ENCODE results near the gene PSMD3.
"Not testable (repeated sequence)": the region's sequence is repeated elsewhere in the genome, so short reads cannot be mapped to it uniquely, and the experiment has no call there.

The PSMD3 gene

GRCh38 chr17:39980351-39981206 is at the start of gene PSMD3:
TSS of gene PSMD3 (plus strand) at chr17:39980807. CDS start at chr17:39980971, 164 bp downstream.
- DNase-seq (ENCODE audit: low read depth in 3 of 3): peak; percentile 95 to 97 (median 97)

- DNase-seq (ENCODE audit: low read depth in 3 of 3): no peak
Measured at GRCh38 chr17:39933912-39934311, 46.7 kb upstream of the PSMD3 start.

GRCh38 chr17:39934324-39934723 is 46.3 kb upstream of the PSMD3 start:
- DNase-seq (ENCODE audit: low read depth in 3 of 3): no peak

- no peak for DNase-seq (ENCODE audit: low read depth in 3 of 3)
Measured at GRCh38 chr17:39935909-39936308, 44.7 kb upstream of the PSMD3 start.

GRCh38 chr17:39937447-39937846 is 43.2 kb upstream of the PSMD3 start:
- DNase-seq (ENCODE audit: low read depth in 3 of 3): no peak

DNA sequence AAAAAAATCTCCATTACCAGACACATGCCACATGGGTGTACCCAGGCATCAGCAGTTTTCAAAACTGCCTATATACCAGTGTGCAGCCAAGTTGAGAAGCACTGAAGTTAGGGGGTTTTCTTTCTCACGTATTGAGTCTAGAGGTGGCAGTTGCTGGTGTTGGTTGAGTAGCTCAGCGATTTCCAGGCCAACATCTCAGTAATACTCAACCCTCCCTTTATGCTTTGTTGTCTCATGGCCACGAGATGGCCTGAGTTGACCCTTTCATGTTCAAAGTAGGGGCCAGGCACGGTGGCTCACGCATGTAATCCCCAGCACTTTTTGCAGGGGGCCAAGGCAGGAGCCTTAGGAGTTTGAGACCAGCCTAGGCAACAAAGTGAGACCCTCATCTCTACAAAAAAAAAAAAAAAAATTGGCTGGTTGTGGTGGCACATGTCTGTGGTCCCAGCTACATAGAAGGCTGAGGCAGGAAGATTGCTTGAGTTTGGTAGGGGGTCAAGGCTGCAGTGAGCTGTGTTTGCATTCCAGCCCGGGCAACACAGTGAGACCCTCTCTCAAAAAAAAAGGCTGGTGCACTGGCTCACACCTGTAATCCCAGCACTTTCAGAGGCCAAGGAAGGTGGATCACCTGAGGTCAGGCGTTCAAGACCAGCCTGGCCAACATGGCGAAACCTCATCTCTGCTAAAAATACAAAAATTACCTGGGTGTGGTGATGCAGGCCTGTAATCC is 42.3 kb upstream of the PSMD3 start:
- DNase-seq (ENCODE audit: low read depth in 3 of 3): no peak

DNA sequence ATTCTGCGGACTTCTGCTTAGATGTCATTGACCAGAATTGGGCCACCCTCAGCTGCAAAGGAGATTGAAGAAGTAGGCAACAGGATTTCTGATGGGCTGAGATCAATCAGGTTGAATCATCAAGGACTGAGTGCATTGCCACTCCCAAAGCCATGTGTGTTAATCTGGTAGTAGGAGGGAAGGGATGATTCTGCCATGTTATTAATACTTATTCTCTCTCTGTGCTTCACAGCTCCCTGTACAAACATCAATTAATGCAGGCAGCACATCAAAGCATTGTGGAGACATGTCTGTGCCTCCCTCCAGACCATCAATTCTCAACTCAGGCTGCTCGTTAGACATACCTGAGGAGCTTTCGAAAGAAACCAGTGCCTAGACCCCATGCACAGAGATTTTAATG is 41.5 kb upstream of the PSMD3 start:
- DNase-seq (ENCODE audit: low read depth in 3 of 3): no peak

DNA sequence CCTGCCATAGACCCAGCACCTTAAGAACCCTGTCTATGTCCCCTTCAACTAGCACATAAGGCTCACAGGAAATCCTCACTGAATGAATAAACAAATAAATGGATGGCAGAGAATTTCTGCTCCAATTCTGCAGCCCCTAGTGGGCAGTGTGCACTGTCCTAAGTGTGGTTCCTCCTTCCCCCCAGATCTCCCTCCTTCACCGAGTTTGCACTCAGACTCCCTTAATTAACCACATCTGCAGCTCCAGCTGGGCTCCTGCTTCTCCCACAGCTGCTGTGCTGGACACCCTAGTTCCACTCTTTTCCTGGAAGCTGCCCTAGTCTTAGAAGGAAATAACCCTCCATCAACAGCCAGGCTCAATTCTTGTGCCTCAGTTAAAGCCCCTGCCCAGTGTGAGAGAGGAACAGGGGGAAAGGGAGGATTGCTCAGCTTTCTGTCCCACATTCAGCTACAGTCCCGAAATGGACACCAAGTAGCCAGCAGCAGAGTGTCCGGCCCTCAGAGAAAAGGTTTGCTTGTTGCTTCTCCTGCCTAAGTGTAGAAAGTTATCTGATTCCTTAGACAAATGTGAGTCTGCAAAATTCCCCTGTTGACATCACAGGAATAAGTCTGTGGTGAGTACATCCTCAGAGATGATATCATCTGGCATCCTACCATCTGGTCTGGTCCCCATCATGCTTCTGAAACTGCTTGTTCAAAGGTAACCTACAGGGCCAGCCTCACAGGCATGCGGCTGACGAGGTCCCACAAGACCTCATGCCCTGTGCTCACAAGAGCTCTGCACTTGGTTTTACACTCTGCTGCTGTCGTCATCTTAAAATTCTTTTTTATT is 40.8 kb upstream of the PSMD3 start:
- peak in 1 of 3 donors; percentile 59 for DNase-seq (ENCODE audit: low read depth in 3 of 3)

DNA sequence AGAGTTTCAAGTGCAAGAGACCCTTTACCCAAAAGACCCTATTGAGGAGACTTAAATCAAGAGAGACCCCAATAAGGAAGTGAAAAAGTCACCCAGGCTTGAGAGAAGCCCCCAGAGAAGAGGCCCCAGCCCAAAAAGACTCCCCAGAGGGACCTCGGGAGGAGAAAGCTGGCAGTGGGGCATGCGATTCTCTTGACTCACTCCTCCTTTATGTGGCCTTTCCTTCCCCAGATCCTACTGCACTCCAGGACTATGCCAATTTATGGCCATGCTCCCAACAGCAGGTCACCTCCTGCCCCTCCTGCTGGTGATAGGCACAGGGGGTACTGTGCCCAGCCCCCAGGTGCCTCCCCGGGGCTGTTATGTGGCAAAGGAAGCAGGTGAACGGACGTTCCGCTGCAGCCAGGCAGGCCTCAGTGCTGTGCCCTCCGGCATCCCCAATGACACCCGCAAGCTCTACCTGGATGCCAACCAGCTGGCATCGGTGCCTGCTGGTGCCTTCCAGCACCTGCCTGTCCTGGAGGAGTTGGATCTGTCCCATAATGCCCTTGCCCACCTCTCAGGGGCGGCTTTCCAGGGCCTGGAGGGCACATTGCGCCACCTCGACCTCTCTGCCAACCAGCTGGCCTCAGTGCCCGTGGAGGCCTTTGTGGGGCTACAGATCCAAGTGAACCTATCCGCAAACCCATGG is 36.8 kb upstream of the PSMD3 start:
- no peak for DNase-seq (ENCODE audit: low read depth in 3 of 3)

GRCh38 chr17:39944393-39944711 is 36.3 kb upstream of the PSMD3 start:
- DNase-seq (ENCODE audit: low read depth in 3 of 3): no peak

GRCh38 chr17:39946551-39947330 is 33.9 kb upstream of the PSMD3 start:
- no peak for DNase-seq (ENCODE audit: low read depth in 3 of 3)

DNA sequence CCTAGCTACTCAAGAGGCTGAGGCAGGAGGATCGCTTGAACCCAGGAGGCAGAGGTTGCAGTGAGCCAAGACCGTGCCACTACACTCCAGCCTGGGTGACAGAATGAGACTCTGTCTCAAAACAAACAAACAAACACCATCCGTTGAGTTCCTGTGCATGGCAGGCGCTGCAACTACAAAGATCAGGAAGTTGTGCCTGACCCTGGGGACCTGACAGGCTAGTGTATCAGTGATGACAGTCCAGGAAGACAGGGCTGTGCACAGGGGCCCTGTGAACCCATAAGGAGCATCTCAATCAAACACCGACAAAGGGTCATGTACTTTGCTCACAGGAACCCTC is 32.1 kb upstream of the PSMD3 start:
- not testable (repeated sequence) for DNase-seq (ENCODE audit: low read depth in 3 of 3)

- no peak for DNase-seq (ENCODE audit: low read depth in 3 of 3)
Measured at GRCh38 chr17:39949028-39949427, 31.6 kb upstream of the PSMD3 start.

DNA sequence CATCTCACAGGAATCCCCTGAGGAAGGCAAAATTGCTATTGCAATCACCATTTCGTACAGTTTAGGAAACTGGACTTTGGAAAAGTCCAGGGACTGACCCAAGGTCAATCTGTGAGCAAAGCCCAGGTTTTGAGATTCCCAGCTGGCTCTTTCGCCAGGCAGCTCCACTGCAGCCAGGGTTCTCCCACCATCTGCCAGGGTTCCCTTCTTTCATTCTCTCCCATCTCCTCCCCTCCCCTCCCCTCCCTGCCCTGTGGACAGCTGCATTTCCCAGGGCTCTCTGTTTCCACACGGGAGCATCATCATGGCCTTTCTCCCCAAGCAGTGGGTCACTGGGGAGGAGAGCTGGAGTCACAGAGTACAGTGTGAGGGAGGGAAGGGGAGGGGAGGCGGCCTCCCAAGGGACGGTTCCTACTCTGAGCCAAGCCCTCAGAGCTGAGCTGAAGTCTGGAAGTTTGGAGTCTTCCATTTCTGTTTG is 29.7 kb upstream of the PSMD3 start:
- DNase-seq (ENCODE audit: low read depth in 3 of 3): no peak

DNA sequence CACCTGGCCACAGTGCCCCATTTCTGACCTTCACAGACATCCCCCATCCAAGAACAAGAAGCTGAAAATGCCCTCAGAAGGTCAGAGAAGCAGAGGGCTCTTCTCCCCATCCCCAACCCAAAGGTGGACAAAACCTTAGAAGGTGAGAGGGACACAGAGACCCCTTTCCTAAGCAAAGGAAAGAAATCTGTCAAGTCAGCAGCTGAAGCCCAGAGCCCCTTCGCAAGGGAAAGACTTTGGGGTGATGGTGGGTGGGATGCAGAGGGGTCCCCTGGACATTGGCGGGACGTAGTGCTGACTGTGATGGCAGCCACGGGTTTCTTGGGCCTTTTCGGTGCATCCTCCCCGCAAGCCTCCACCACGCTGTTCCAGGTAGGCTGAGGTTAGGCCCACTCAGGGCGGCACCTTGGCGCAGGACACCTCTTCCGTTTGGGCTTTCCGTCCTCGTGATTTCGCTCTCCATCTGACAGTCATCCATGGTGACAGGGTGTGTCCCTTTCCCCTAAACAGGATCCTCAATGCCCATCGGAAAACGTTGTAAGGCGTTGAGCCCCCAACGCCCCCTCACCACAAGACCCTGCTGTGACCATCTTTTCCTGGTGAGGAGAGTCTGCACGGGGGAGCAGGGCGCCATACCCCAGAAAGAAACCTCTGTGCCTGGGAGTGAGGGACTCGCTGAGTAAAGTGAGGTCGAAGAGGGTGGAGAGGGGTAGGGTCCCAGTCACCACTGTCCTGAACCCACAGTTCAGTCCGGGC is 28.5 kb upstream of the PSMD3 start:
- no peak for DNase-seq (ENCODE audit: low read depth in 3 of 3)

GRCh38 chr17:39952680-39953470 is 27.7 kb upstream of the PSMD3 start:
- peak; percentile 80 to 92 (median 83) for DNase-seq (ENCODE audit: low read depth in 3 of 3)

GRCh38 chr17:39953471-39953888 is 27.1 kb upstream of the PSMD3 start:
- no peak for DNase-seq (ENCODE audit: low read depth in 3 of 3)

DNA sequence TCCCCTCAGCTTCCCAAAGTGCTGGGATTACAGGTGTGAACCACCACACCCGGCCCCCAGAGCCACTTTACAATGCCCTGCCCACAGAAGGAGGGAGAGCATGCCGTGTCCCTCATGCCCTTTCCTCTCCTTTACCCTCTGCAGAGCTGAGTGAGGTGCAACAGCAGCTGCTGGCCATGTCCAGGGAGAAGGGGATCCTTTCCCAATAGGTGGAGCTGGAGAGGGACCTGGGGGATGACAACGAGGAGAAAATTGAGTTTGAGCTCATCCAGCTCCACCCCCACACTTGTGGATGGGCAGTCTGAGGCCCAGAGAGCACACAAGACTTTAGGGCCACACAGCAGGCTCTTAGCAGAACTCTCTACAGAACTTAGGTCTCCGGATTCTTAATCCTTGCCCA is 25.7 kb upstream of the PSMD3 start:
- DNase-seq (ENCODE audit: low read depth in 3 of 3): no peak

DNA sequence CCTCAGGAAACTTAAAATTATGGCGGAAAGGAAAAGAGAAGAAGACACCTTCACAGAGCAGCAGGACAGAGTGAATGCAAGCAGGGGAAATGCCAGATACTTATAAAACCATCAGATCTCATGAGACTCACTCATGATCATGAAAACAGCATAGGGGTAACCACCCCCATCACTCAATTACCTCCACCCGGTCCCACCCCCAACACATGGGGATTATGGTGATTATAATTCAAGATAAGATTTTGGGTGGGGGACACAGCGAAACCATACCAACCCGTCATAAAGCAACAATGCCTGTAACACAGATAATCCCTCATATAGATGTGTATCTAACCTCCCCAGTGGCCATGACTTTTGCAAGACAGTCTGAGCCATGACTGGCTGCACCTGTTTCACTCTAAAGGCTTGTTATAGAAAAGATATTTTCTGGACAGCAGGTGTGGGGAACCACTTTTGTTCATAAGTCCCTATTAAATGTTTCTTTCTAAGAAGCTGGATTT is 24.8 kb upstream of the PSMD3 start:
- DNase-seq (ENCODE audit: low read depth in 3 of 3): no peak
